WTC11 (cell line): ENCODE data around the gene C19orf73.

Experiments
- CREM ChIP-seq: sonication (generic); formaldehyde crosslinking; IDR thresholded peaks from 2 replicates; pipeline ENCODE4 v1.8.1; 2022; ENCODE audit warnings: mild to moderate bottlenecking, missing genetic modification reagents, moderate library complexity
- TEAD4 ChIP-seq: sonication (generic); formaldehyde crosslinking; IDR thresholded peaks from 2 replicates; pipeline ENCODE4 v1.8.0; 2022; ENCODE audit warnings: mild to moderate bottlenecking, missing genetic modification reagents

- TF ChIP-seq CREM, result no peak
- no peak for TF ChIP-seq TEAD4 (CRISPR knock-in tag)
Observed at GRCh38 chr19:49168421-49168820, 49.5 kb upstream of the C19orf73 start.
